Measurements from ENCODE around the gene ZFP3. TPM values are rescaled to one million over a fixed set of nuclear protein-coding genes. Genes with fewer than 3 reads are reported as not detected.

Gene ZFP3
- total and polyA plus RNA-seq, 2 experiments from 2014 or later: 0.55 to 1.6 TPM

GRCh38 chr17:5035315-5035714, 43.0 kb upstream of the ZFP3 start, which contains the start of gene SLC52A1:
Gene SLC52A1, minus strand, starts transcription at chr17:5035426. Its CDS starts 820 bp downstream, at chr17:5034606.
- H3K79me2 ChIP-seq (replicated peaks; ENCODE audit: insufficient read depth): no peaks in the 10 kb centered on the region
- peak within 1 kb of the TSS; percentile 55 for H3K4me3 ChIP-seq
- H3K4me1 Mint-ChIP-seq: peaks cover 3% of the 10 kb centered on the region
- peak within 1 kb of the TSS; percentile 77 for H3K4me2 ChIP-seq
- no peaks in the 10 kb centered on the region for H3K36me3 ChIP-seq (ENCODE audit: insufficient read depth)
- H4K20me1 ChIP-seq (replicated peaks; ENCODE audit: insufficient read depth): no peaks in the 10 kb centered on the region
- peaks cover 19% of the 10 kb centered on the region for H3K27me3 Mint-ChIP-seq (ENCODE audit: insufficient read depth, low read depth, poor library complexity)
- no peaks in the 10 kb centered on the region for H3K36me3 Mint-ChIP-seq (ENCODE audit: low read depth)
- no peak within 1 kb of the TSS for H3K27ac Mint-ChIP-seq
- peak; percentile 78 for ATAC-seq
- 0 out of 2 replicates have a peak, but pooled peaks cover 5% of the 10 kb centered on the region for H3F3A ChIP-seq (replicated peaks; ENCODE audit: low read depth)
- TF ChIP-seq POLR2AphosphoS5 (IDR thresholded peaks at IDR 0.05; ENCODE audit: low read depth) (0 out of 2 replicates have a peak, but pooled peaks have one; percentile 25), CTCF (conservative IDR thresholded peaks at IDR 0.05; ENCODE audit: low read depth in 2 of 2) (0 out of 4 replicates have a peak, but pooled peaks of 1 of the 2 experiments have one; percentile 4), REST (IDR thresholded peaks at IDR 0.05; ENCODE audit: unreplicated experiment) (no peak), EZH2 (IDR thresholded peaks at IDR 0.05; ENCODE audit: low read depth, unreplicated experiment) (no peak)
- H2AFZ ChIP-seq: peak within 1 kb of the TSS; percentile 91
- DNase-seq (ENCODE audit: low spot score): peak; percentile 64
- no peaks in the 10 kb centered on the region for H3K9me3 Mint-ChIP-seq
- H3K9me2 ChIP-seq (ENCODE audit: insufficient read depth): no peaks in the 10 kb centered on the region
- peak within 1 kb of the TSS; percentile 51 for H3K4me3 Mint-ChIP-seq
- H3K4me1 ChIP-seq (ENCODE audit: insufficient read depth): no peaks in the 10 kb centered on the region; the same call in 1 of the 2 replicates
- no peak within 1 kb of the TSS for H3K27ac ChIP-seq (ENCODE audit: low read depth)
- peaks cover 6% of the 10 kb centered on the region; the same call in 1 of the 2 replicates for H3K27me3 ChIP-seq (ENCODE audit: insufficient read depth)

GRCh38 chr17:5042157-5043022, 35.9 kb upstream of the ZFP3 start:
- Histone ChIP-seq H3K4me2 (no peak overlapping the region), H3K36me3 (ENCODE audit: insufficient read depth) (no peaks in the 10 kb centered on the region), H3K4me3 (no peak overlapping the region), H3K9me2 (ENCODE audit: insufficient read depth) (no peaks in the 10 kb centered on the region), H3K27ac (ENCODE audit: low read depth) (no peak overlapping the region), H3F3A (replicated peaks; ENCODE audit: low read depth) (no peaks in the 10 kb centered on the region), H3K79me2 (replicated peaks; ENCODE audit: insufficient read depth) (no peaks in the 10 kb centered on the region), H3K27me3 (ENCODE audit: insufficient read depth) (no peaks in the 10 kb centered on the region), H4K20me1 (replicated peaks; ENCODE audit: insufficient read depth) (no peaks in the 10 kb centered on the region), H3K4me1 (ENCODE audit: insufficient read depth) (no peaks in the 10 kb centered on the region), H2AFZ (no peak overlapping the region)
- H3K27me3 Mint-ChIP-seq (ENCODE audit: insufficient read depth, low read depth, poor library complexity): peaks cover 7% of the 10 kb centered on the region
- no peak for ATAC-seq
- DNase-seq (ENCODE audit: low spot score): no peak
- no peaks in the 10 kb centered on the region; the same call in 1 of the 3 replicates for H3K9me3 Mint-ChIP-seq
- H3K4me3 Mint-ChIP-seq: no peak overlapping the region
- no peaks in the 10 kb centered on the region for H3K4me1 Mint-ChIP-seq
- H3K36me3 Mint-ChIP-seq (ENCODE audit: low read depth): no peaks in the 10 kb centered on the region
- H3K27ac Mint-ChIP-seq: no peak overlapping the region
- TF ChIP-seq EZH2 (IDR thresholded peaks at IDR 0.05; ENCODE audit: low read depth, unreplicated experiment) (no peak), ZNF331 (CRISPR knock-in tag; IDR thresholded peaks at IDR 0.05; ENCODE audit: low read depth) (no peak), ETS1 (IDR thresholded peaks at IDR 0.05) (no peak), EZH2phosphoT487 (IDR thresholded peaks at IDR 0.05; ENCODE audit: unreplicated experiment) (no peak), CREB1 (CRISPR knock-in tag; IDR thresholded peaks at IDR 0.05; ENCODE audit: low read depth) (no peak), NANOG (IDR thresholded peaks at IDR 0.05; ENCODE audit: borderline replicate concordance) (no peak)

Data from GM23338 (cell line).